ENCODE data around the gene KRT15. TPM values are rescaled to one million over a fixed set of nuclear protein-coding genes. Genes with fewer than 3 reads are reported as not detected.

Gene KRT15
- total and polyA plus RNA-seq, 9 of the 15 experiments (the other 6 are each of a cell fraction or from before 2014, with no cell fraction given): 0.28 to 4.4 (median 0.56) TPM

GRCh38 chr17:41545829-41546410, 27.2 kb upstream of the KRT15 start:
- BruUV-seq (replicated peaks): no TSS peak
- intact Hi-C loops (cut with micrococcal nuclease): no loop called here
- no peak for ATAC-seq
- Histone ChIP-seq H2AFZ (ENCODE audit: low read depth, low read length) (no peak overlapping the region), H3K4me1 (replicated peaks in 1 of 2; ENCODE audit: control insufficient read depth in 2 of 2, insufficient read depth in 2 of 2, low read length in 2 of 2) (peaks cover 36 to 44% of the 10 kb centered on the region in 2 experiments), H3K9me1 (ENCODE audit: control insufficient read depth, insufficient read depth, low read length) (no peaks in the 10 kb centered on the region), H3K9ac (ENCODE audit: insufficient read depth in 1 of 2, low read depth in 2 of 2, low read length in 2 of 2) (no peak overlapping the region), H3K4me2 (ENCODE audit: insufficient read depth, low read length) (no peak overlapping the region), H3K27ac (ENCODE audit: extremely low read depth, low read depth, low read length) (no peak overlapping the region), H3K4me3 (no peak overlapping the region), H3K79me2 (ENCODE audit: control insufficient read depth, insufficient read depth, low read length) (no peaks in the 10 kb centered on the region), H3K9me3 (replicated peaks; ENCODE audit: control insufficient read depth, insufficient read depth, low read depth, low read length) (no peaks in the 10 kb centered on the region), H4K20me1 (replicated peaks; ENCODE audit: control insufficient read depth, insufficient read depth, low read length) (no peaks in the 10 kb centered on the region), H3K27me3 (ENCODE audit: control insufficient read depth in 2 of 2, insufficient read depth in 2 of 2, low read length in 2 of 2) (no peaks in the 10 kb centered on the region), H3K36me3 (ENCODE audit: control insufficient read depth, insufficient read depth, low read length) (no peaks in the 10 kb centered on the region)
- no peak for DNase-seq (ENCODE audit: extremely low read depth in 1 of 4, low spot score in 3 of 4)
- in situ Hi-C loops (cut with MboI): loop anchor here (5.0 kb wide), 3 partner anchors 59 to 744 kb away; partner anchors contain the start of gene KRT36
- TF ChIP-seq NCOA6 (IDR thresholded peaks at IDR 0.05): no peak
- TF ChIP-seq AFF4 (CRISPR knock-in tag; IDR thresholded peaks at IDR 0.05): no peak
- no peak for TF ChIP-seq MYC (IDR thresholded peaks at IDR 0.05; ENCODE audit: low read depth, low read length)
- TF ChIP-seq MYC (CRISPR knock-in tag; IDR thresholded peaks at IDR 0.05; ENCODE audit: borderline replicate concordance, low read depth): no peak
- no peak for TF ChIP-seq NFE2L1 (tag; IDR thresholded peaks at IDR 0.05; ENCODE audit: borderline replicate concordance, low read depth)
- no peak for TF ChIP-seq FOXJ2 (tag; IDR thresholded peaks at IDR 0.05)
- no peak for TF ChIP-seq PPARD (CRISPR knock-in tag; IDR thresholded peaks at IDR 0.05)
- TF ChIP-seq ZNF695 (CRISPR knock-in tag; IDR thresholded peaks at IDR 0.05): no peak
- no peak for TF ChIP-seq CTCF (IDR thresholded peaks at IDR 0.05 in 2 of 3, conservative IDR thresholded peaks at IDR 0.05 in 1 of 3; ENCODE audit: insufficient read depth in 2 of 3, low read depth in 1 of 3, low read length in 3 of 3)
- TF ChIP-seq SRSF7 (optimal IDR thresholded peaks at IDR 0.05; ENCODE audit: low read depth, low read length): no peak
- TF ChIP-seq BRCA1 (IDR thresholded peaks at IDR 0.05): no peak
- no peak for TF ChIP-seq BRCA1 (CRISPR knock-in tag; IDR thresholded peaks at IDR 0.05)
- TF ChIP-seq MTF1 (CRISPR knock-in tag; IDR thresholded peaks at IDR 0.05; ENCODE audit: borderline replicate concordance): no peak
- TF ChIP-seq ZNF76 (CRISPR knock-in tag; IDR thresholded peaks at IDR 0.05; ENCODE audit: borderline replicate concordance): no peak
- TF ChIP-seq MXD1 (CRISPR knock-in tag; IDR thresholded peaks at IDR 0.05; ENCODE audit: borderline replicate concordance, poor library complexity, severe bottlenecking): no peak
- POLR2A ChIA-PET: no interaction called here
- CTCF ChIA-PET (ENCODE audit: low intra/inter-chr PET ratio): interaction anchor here (1.0 kb wide), 1 partner anchor 636 kb away, joined by 4 read pairs; no protein-coding TSS in a partner anchor
- WGBS (ENCODE audit: insufficient coverage, low coverage, missing lambda C conversion rate): 68% methylated on average over 12 of the region's 13 CpGs
- no peak for FAIRE-seq
